NCI-H2196 (cell line): ENCODE results near the gene SH3BGRL.
"Not testable (repeated sequence)": the region's sequence is repeated elsewhere in the genome, so short reads cannot be mapped to it uniquely, and the experiment has no call there.

Experiments used
- DNase-seq: peaks from one replicate; lab custom pipeline; 2025; ENCODE audit not compliant: unreplicated experiment; lab: John Stamatoyannopoulos, UW

Gene SH3BGRL

DNA sequence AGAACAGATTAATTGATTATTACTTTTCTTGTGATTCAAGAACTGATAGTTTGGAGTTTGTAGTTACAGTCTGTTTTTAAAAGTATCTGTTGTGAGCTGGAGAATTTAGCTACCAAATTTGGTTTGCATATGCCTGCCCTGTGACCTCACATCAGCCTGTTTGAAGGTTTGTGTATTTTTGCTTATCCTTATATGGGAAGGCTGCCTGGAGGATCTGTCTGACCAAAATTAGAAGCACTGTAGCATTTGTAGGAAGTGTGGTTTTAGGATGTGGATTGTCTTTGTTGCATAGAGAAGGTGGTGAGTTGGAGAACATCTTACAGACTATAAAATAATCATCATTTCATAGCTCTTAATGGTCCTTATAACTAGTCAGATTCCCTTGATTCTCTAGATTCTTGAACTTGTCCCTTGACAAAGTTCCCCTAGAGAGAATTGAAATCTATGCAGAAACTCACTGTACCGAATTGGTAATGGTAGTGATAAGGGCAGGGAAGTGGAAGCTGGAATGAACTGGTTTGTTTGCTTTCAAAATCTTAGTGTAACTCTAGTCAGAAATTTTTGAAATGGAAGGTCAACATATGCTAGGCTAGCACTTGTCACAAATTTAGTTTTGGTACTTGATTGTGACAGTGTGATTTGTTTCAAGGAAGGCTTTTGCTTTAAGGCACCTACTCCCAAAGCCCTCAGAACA, 57.3 kb downstream of the SH3BGRL start:
- no peak for DNase-seq

DNA sequence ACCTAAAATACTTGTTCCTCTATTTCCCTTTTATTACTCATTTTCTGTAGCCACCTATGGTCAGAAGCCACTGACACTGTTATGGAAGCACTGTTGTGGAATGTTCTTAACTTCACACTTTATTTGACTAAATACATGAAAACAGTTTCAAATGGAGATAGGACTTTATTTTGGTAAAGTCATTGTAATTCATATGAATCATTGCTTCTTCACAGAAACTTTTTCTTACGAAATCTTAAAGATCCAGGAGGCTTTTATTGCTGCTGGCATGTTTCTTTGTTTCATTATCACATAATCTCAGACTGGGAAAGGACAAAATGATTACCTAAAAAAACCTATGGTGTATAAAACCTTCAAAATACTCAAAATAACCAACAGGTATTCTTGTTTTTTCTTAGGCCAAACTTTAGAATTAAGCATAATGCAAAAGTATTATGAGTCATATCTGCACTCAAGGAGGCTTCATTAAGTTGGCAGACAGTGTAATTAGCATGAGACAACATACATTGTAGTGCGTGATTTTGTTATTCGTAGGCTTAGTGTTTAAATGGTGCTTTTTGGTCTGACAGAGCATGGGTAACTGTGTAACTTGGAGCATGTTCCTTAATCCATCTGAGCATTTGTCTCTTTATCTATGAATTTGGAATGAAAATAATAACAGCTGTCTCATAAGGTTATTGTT, 58.0 kb downstream of the SH3BGRL start:
- DNase-seq = no peak

DNA sequence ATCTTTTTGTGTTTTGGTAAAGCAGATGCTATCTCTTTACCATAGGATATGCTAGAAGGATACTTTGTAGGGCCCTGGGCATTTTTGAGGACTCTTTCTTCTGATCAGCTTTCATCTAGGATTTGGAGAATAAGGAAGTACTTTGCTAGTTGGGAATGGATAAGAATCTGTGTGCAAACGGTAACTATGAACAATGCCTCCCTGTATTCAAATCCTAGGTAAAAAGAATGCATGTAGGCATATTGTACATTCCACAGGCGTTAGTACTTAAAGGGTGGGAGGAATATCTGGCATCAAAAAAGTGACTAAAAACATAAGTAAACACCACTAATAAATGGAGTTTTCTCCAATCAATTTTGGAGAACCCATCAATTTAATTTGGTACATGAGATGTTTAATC, 59.7 kb downstream of the SH3BGRL start:
- no peak for DNase-seq

DNA sequence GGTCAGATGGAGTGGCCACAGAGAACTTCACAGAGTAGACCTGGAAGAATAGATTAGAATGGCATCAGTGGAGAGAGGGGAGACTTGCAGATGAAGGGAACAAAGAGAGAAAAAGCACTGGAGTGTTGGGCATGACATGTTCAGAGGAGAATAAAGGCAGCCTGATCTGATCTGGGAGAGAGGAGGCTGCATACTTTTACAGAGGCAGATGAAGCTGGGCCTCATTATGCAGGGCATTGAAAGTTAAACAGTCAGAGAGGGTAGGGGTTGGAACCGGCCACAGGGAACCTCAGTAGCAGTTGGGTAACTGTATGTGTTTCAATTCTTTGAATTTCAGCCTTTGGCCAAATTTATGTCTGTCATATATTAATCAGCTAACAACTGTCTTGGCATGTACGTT, 61.2 kb downstream of the SH3BGRL start:
- no peak for DNase-seq

DNA sequence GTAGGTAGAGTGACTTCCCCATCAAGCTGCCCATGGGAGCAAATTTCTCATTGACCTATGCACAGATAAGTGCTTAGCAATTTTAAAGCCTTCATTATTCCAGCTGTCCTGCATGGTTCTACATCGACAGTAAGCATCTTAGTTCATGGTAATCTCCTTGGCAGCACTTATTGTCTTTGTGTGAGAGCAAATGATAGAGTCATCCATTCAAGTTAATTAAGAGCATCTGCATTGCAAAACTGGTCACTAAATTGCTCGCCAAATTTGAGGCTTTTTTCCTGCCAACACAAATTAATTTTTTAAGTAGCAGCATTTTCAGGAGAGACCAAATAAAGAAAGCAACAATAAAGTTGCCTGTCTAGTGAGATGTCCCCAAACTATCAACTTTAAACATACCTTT, 76.7 kb downstream of the SH3BGRL start:
- no peak for DNase-seq

DNA sequence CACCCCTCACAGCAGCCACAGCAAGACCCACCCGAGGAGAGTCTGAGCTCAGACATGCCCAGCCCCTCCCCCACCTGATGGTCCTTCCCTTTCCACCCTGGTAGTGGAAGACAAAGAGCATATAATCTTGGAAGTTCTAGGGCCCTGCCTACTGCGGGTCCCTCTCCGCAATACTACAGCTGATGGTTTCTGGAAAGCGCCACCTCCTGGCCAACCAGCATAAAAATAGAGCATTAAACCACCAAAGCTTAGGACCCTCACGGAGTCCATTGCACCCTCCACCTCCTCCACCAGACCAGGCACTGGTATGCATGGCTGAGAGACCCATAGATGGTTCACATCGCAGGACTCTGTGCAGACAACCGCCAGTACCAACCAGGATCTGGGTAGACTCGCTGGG, 78.2 kb downstream of the SH3BGRL start:
- no peak for DNase-seq

DNA sequence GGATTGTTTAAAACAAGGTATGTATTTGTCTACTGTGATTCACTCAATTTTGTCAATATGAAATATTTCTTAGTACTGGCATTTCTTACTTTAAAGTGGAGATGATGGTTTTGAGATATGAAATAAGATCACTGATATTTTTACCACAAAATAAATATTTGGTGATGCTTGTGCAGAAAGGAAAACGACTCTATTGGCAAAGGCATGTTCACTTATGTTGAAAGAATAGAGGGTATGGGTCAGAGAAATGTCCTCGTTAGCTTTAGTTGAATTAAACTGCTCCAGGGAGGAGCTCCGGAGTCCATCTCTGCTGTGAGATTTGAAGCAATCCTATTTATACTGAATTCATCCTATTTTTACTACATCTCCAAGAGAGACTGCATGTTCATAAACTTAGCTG, 84.2 kb downstream of the SH3BGRL start:
- DNase-seq = no peak

DNA sequence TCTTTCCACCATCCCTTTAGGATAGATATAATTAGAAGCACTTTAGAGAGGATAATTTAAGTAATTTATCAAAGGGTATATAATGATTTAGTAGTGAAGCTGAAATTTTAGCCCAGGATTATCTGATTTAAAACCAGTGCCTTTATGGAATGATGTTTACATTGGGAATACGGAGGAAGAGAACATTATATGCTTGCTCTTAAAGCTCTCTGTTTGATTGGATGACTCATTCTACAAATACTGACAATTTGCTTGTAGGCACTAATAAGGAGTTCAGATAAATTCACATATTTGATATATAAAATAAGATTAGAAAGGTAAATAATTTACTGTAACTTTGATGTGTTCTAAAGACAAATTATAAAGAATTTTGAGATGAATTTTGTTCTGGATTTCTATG, 84.7 kb downstream of the SH3BGRL start:
- no peak for DNase-seq

DNA sequence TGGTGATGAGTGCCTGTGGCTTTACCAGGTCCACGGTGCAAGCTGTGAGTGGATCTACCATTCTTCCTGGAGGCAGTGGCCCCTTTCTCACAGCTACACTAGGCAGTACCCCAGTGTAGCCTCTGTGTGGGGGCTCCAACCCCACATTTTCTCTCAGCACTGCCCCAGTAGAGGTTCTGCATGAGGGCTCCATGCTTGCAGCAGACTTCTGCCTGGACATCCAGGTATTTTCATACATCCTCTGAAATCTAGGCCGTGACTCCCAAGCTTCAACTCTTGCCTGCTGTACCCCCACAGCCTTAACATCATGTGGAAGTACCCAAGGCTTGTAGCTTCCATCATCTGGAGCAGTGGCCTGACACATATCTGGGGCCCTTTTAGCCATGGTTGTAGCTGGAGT, 90.1 kb downstream of the SH3BGRL start:
- DNase-seq = no peak

DNA sequence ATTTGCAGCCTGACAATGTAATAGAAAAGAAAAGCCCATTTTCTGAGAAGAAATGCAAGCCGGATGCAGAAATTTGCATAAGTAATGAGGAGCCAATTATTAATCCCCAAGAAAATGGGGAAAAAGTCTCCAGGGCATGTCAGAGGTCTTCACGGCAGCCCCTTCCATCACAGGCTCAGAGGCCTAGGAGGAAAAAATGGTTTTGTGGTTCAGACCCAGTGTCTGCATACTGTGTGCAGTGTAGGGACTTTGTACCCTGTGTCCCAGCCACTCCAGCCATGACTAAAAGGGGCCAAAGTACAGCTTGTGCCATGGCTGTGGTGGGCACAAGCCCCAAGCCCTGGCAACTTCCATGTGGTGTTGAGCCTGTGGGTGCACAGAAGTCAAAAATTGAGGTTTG, 92.2 kb downstream of the SH3BGRL start:
- DNase-seq = no peak

DNA sequence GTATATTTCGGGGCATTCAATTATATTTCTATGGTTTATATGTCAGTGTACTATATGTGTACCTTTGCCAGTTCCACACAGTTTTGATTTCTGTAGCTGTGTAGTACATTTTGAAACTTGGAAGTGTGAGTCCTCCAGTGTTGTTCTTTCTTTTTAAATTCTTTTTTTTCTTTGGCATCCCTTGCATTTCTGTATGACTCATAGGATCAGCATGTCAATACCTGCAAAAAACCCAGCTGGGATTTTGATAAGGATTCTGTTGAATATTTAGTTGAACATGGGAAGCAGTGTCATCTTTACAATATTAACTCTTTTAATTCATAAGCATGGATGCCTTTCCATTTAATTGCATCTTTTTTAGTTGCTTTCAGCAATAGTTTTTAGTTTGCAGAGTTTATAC, 100.0 kb downstream of the SH3BGRL start:
- DNase-seq = no peak

DNA sequence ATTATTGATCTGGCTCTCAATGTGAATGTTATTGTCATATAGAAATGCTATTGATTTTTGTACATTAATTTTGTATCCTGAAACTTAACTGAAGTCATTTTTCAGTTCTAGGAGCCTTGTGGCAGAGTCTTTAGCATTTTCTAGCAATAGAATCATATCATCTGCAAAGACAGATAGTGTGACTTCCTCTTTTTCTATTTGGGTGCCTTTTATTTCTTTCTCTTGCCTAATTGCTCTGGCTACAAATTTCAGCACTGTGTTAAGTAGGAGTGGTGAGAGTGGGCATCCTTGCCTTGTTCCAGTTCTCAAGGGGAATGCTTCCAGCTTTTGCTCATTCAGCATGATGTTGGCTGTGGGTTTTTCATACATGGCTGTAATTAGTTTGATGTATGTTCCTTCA, 102.7 kb downstream of the SH3BGRL start:
- DNase-seq = no peak

DNA sequence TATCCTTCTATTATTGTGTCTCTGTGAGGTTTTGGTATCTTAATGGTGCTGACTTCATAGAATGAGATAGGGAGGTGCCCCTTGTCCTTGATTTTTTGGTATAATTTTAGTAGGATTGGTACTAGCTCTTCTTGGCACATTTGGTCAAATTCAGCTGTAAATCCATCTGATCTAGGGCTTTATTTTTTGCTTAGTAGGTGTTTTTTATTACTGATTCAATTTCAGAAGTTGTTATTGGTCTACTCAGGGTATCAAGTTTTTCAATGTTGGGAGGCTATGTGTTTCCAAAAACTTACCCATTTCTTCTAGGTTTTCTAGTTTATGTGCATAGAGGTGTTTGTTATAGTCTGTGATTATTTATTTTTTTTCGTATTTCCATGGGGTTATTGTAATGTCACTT, 103.3 kb downstream of the SH3BGRL start:
- no peak for DNase-seq

DNA sequence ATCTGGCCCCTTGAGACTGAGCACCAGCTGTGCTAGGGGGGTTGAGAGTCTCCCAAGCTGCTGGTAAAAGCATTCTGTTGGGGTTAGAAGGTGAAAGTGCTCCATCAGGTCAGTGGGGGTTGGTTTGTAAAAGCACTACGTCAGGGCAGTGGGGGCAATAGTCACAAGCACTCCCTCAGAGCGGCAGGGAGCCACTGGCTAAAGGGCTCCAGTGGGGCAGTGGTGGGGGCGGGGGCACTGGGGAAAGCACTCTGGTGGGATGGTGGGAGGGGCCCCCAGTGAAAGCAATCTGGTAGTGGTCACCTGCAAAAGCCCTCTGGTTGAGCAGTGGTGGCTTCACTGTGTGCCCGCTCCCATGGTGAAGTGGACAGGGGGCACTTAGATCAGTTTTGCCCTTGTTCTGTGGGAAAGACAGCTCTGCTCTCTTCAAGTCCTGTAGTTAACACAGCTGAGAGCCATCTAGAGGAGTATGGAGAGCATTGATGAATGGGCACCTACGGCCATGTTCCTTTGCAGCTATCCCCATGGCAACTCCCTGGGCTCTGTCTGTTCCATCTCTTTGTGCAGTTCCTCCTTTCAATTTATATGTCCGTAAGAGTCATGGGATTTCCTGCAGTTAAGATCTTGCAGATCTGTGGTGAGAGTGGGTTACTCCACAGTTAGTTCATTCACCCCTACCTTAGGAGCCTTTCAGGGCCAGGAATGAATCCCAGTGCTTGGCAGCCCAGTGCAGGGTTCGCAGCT, 106.4 kb downstream of the SH3BGRL start:
- no peak for DNase-seq

DNA sequence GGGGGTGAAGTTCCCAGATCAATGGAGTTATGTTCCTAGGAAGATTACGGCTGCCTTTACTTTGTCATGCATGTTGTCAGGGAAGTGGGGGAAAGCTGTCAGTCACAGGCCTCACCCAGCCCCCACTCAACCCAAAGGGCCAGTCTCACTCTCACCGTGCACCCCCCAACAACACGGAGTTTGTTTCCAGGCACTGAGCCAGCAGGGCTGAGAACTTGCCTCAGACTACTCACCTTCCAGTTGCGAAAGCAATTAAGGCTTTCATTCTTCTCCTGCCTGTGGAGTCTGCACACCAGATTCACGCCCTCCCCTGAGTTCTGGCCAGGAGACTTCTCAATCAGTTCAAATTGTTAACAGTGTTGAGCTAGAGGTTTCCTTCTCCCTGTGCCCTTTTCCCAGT, 114.3 kb downstream of the SH3BGRL start:
- no peak for DNase-seq

DNA sequence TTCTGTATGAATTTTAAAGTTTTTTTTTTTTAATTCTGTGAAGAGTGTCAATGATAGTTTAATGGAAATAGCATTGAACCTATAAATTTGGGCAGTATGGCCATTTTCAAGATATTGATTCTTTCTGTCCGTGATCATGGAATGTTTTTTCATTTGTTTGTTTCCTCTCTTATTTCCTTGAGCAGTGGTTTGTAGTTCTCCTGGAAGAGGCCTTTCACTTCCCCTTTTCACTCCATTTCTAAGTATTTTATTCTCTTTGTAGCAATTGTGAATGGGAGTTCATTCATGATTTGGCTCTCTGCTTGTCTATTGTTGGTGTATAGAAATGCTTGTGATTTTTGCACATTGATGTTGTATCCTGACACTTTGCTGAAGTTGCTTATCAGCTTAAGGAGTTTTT, 129.8 kb downstream of the SH3BGRL start:
- not testable (repeated sequence) for DNase-seq

DNA sequence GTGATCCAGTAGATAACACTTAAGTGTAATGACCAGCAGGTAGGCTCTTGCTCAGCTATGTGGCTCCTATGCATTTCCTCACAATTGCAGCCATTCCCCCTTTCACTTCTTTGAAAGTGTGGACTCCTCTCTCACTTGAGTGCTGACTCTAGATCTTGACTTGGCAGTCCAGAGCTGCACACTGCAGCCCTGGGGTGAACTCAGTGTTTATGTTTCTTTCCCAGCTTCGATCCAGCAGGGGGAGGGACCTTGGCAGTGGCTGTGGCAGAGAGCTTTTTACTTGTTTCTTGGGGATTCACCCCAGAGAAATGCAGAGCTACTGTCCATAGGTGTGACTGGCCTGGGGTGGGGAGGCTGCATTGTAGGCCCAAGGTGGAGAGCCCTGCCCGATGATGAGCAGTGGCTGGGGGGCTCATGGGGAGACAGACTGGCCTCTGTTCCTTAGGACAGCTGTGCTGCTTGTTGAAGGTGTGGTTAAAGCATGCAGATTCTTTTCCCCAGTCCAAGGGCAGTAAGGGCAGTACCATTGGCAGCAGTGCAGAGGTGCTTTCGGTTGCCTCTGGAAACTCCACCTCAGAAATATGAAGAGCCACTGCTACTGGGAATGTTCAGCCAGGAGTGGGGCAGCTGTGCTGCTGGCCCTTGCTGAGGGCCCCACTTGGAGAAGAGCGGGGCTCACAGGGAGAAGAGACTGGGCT, 134.7 kb downstream of the SH3BGRL start:
- no peak for DNase-seq

DNA sequence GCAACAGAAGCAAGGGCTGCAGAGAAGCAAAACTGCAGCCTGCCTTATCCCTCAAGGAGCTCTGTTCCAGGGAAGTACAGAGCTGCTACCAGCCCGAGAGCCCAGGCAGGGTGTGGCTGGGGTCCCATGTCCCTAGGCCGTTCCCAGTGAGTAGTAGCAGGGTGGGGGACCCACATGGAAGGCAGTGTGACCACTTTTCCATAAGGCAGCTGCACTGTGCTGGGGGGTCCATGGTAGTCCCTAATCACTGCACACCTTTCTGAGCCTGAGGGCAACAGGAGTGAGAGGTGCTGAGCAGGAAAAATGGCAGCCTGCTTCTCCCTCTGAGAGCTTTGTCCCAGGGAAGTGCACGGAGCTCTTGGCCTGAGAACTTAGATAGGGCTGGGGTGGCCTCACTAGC, 135.9 kb downstream of the SH3BGRL start:
- no peak for DNase-seq

DNA sequence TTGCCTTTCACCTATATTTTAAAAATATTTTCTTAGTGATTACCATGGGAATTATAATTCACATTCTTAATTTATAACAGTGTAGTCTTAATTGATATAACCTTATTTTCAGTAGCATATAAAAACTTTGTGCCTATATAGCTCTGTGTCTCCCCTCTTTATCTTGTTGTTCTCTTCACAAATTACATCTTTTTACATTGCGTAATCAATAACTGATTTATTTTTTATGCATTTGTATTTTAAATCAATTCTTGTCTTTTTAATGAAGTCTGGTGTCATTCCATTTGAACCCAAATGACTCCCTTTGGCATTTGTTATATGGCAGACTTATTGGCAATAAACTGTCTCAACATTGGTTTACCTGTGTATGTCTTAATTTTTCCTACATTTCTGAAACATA, 137.0 kb downstream of the SH3BGRL start:
- DNase-seq = no peak

DNA sequence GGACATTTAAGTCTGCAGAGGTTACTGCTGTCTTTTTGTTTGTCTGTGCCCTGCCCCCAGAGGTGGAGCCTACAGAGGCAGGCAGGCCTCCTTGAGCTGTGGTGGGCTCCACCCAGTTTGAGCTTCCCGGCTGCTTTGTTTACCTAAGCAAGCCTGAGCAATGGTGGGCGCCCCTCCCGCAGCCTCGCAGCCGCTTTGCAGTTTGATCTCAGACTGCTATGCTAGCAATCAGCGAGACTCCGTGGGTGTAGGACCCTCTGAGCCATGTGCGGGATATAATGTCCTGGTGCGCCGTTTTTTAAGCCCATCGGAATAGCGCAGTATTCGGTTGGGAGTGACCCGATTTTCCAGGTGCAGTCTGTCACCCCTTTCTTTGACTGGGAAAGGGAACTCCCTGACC, 143.4 kb downstream of the SH3BGRL start:
- not testable (repeated sequence) for DNase-seq
